Measurements from ENCODE around the gene SLC49A3.
"Not testable (repeated sequence)": the region's sequence is repeated elsewhere in the genome, so short reads cannot be mapped to it uniquely, and the experiment has no call there.

Gene SLC49A3

GRCh38 chr4:703336-704197 is 14.6 kb upstream of the SLC49A3 start:
- in situ Hi-C loops (cut with MboI; ENCODE audit: low sequenced_read_pairs) = no loop called here

GRCh38 chr4:702618-703048 is 13.7 kb upstream of the SLC49A3 start:
- in situ Hi-C loops (cut with MboI; ENCODE audit: low sequenced_read_pairs) = no loop called here

- in situ Hi-C loops (cut with MboI; ENCODE audit: low sequenced_read_pairs) = no loop called here
These were observed 11.8 kb upstream of the SLC49A3 start for GRCh38 chr4:700587-701264.

GRCh38 chr4:699816-700580 is 11.0 kb upstream of the SLC49A3 start:
- in situ Hi-C loops (cut with MboI; ENCODE audit: low sequenced_read_pairs) = no loop called here

- in situ Hi-C loops (cut with MboI; ENCODE audit: low sequenced_read_pairs) = not testable (repeated sequence)
These were observed 5.5 kb upstream of the SLC49A3 start for GRCh38 chr4:694341-694940.

GRCh38 chr4:692771-693554 is 4.0 kb upstream of the SLC49A3 start:
- in situ Hi-C loops (cut with MboI; ENCODE audit: low sequenced_read_pairs) = no loop called here

- in situ Hi-C loops (cut with MboI; ENCODE audit: low sequenced_read_pairs) = no loop called here
These were observed 772 bp upstream of the SLC49A3 start for GRCh38 chr4:689723-690122.

- in situ Hi-C loops (cut with MboI; ENCODE audit: low sequenced_read_pairs) = no loop called here
These were observed 739 bp downstream of the SLC49A3 start for GRCh38 chr4:687971-688853.

- in situ Hi-C loops (cut with MboI; ENCODE audit: low sequenced_read_pairs) = no loop called here
These were observed 1.6 kb downstream of the SLC49A3 start for GRCh38 chr4:687048-687970.

- in situ Hi-C loops (cut with MboI; ENCODE audit: low sequenced_read_pairs) = no loop called here
These were observed 2.4 kb downstream of the SLC49A3 start for GRCh38 chr4:686413-687040.

- in situ Hi-C loops (cut with MboI; ENCODE audit: low sequenced_read_pairs) = no loop called here
These were observed 3.1 kb downstream of the SLC49A3 start for GRCh38 chr4:685679-686412.

GRCh38 chr4:684623-685327 is 4.2 kb downstream of the SLC49A3 start:
- in situ Hi-C loops (cut with MboI; ENCODE audit: low sequenced_read_pairs) = no loop called here

GRCh38 chr4:683982-684622 is 4.8 kb downstream of the SLC49A3 start:
- in situ Hi-C loops (cut with MboI; ENCODE audit: low sequenced_read_pairs) = no loop called here

GRCh38 chr4:683247-683897 is 5.6 kb downstream of the SLC49A3 start:
- in situ Hi-C loops (cut with MboI; ENCODE audit: low sequenced_read_pairs) = no loop called here

- in situ Hi-C loops (cut with MboI; ENCODE audit: low sequenced_read_pairs) = no loop called here
These were observed 6.3 kb downstream of the SLC49A3 start for GRCh38 chr4:682490-683172.
